Panc1 (cell line): Measurements from ENCODE around the gene ABTB2. TPM values are rescaled to one million over a fixed set of nuclear protein-coding genes. Genes with fewer than 3 reads are reported as not detected.

Experiments used
- ATAC-seq: fragments of 200-7000 bp; cut with Tn5 transposase; 2 replicates; pipeline ENCODE4 v1.9.1; 2020; ENCODE audit warnings: mild to moderate bottlenecking, moderate library complexity
- BruUV-seq: library from RNA; stranded (reverse); fragments of 400-500 nt; replicated peaks from 2 replicates; lab custom pipeline; 2021; lab: Mats Ljungman, UMichigan
- CTCF ChIA-PET: fragments of 300-600 bp; sonication (Branson Sonifier 250); formaldehyde crosslinking; loops from one replicate; lab custom pipeline; 2022; ENCODE audit warnings: antibody characterized with exemption; lab: Charles Lee
- POLR2A ChIA-PET: fragments of 300-600 bp; sonication (Branson Sonifier 250); formaldehyde crosslinking; loops from one replicate; lab custom pipeline; 2022; ENCODE audit warnings: antibody characterized with exemption; lab: Charles Lee
- DNase-seq: peaks from one replicate; pipeline ENCODE4 v3.0.0-alpha.2; 2010; ENCODE audit warnings: low read depth, low spot score
- H3K27ac ChIP-seq: 2 replicates; pipeline ENCODE4 v1.5.1; 2011; ENCODE audit warnings: mild to moderate bottlenecking, low read length, inconsistent platforms
- H3K27me3 ChIP-seq: fragments of 200-500 bp; sonication (Bioruptor generic); 2 replicates; pipeline ENCODE4 v1.6.0; 2014; ENCODE audit warnings: low read length, inconsistent platforms; ENCODE audit not compliant: control insufficient read depth, insufficient read depth
- H3K36me3 ChIP-seq: fragments of 200-500 bp; sonication (Bioruptor generic); 2 replicates; pipeline ENCODE4 v1.5.1; 2014; ENCODE audit warnings: inconsistent platforms, mild to moderate bottlenecking, low read length, moderate library complexity; ENCODE audit not compliant: control insufficient read depth, insufficient read depth
- H3K4me1 ChIP-seq: 2 replicates; pipeline ENCODE4 v1.5.1; 2011; ENCODE audit warnings: inconsistent platforms, mild to moderate bottlenecking, low read length, moderate library complexity; ENCODE audit not compliant: control insufficient read depth, insufficient read depth
- H3K4me3 ChIP-seq, 2 experiments: 2 replicates each; pipeline ENCODE4 v1.5.1; 2011 to 2012; ENCODE audit warnings: low read depth in 2 of 2, low read length in 2 of 2, mild to moderate bottlenecking in 2 of 2, inconsistent platforms in 1 of 2, moderate library complexity in 1 of 2
- H3K9me3 ChIP-seq: fragments of 200-500 bp; sonication (Bioruptor generic); 2 replicates; pipeline ENCODE4 v1.5.1; 2014; ENCODE audit warnings: low read depth, mild to moderate bottlenecking, inconsistent platforms, low read length, moderate library complexity; ENCODE audit not compliant: control insufficient read depth, insufficient read depth
- CTCF ChIP-seq: fragments of 450-650 bp; IDR thresholded peaks from 2 replicates; pipeline ENCODE4 v1.5.1; 2017; ENCODE audit warnings: mild to moderate bottlenecking
- POLR2AphosphoS5 ChIP-seq: IDR thresholded peaks from 2 replicates; pipeline ENCODE4 v1.6.1; 2012; ENCODE audit warnings: mild to moderate bottlenecking, low read depth, low read length, moderate library complexity
- REST ChIP-seq, 2 experiments: IDR thresholded peaks; 2 replicates each; pipeline ENCODE4 v1.6.1; 2011 to 2012; ENCODE audit warnings: low read depth in 2 of 2, control low read depth in 1 of 2, low read length in 1 of 2, mild to moderate bottlenecking in 1 of 2, moderate library complexity in 1 of 2; ENCODE audit not compliant: insufficient read depth in 1 of 2
- SIN3A ChIP-seq: IDR thresholded peaks from 2 replicates; pipeline ENCODE4 v1.6.1; 2012; ENCODE audit warnings: low read depth, mild to moderate bottlenecking, low read length, moderate library complexity, borderline replicate concordance; ENCODE audit not compliant: insufficient read depth
- TCF7L2 ChIP-seq: IDR thresholded peaks from 2 replicates; pipeline ENCODE4 v1.6.1; 2011; ENCODE audit warnings: mild to moderate bottlenecking, low read depth, low read length, inconsistent platforms
- in situ Hi-C: cut with HindIII; loops from 2 replicates; pipeline ENCODE4 v1.10.0; 2016; ENCODE audit warnings: low sequenced_read_pairs, low pct_unique_long_range_greater_than_20kb
- intact Hi-C: fragments of 100-400 bp; cut with micrococcal nuclease; formaldehyde crosslinking; loops from one replicate; pipeline ENCODE4 v1.10.0; 2022; ENCODE audit not compliant: unreplicated experiment
- total RNA-seq: library from RNA; stranded (reverse); gene quantifications from one replicate; pipeline ENCODE4 v1.2.1, GENCODE V29; 2021; ENCODE audit not compliant: unreplicated experiment

Gene ABTB2
- total RNA-seq, 1 experiment from 2014 or later: 22.7 TPM

- H3K27me3 ChIP-seq: no peaks in the 10 kb centered on the region
- DNase-seq (no peak), ATAC-seq (no peak)
- ChIA-PET CTCF (interaction anchor here (0.6 kb wide), 1 partner anchor 172 kb away, joined by 4 read pairs; no protein-coding TSS in a partner anchor), POLR2A (interaction anchor here (0.6 kb wide), 2 partner anchors 114 to 139 kb away, joined by 3 read pairs; no protein-coding TSS in a partner anchor)
- intact Hi-C loops (no loop called here), in situ Hi-C loops (no loop called here)
- TF ChIP-seq TCF7L2: no peak
- TF ChIP-seq SIN3A: no peak
- TF ChIP-seq CTCF: no peak
- TF ChIP-seq POLR2AphosphoS5: no peak
- no peak for TF ChIP-seq REST (IDR thresholded peaks at IDR 0.05; ENCODE audit: insufficient read depth in 1 of 2, low read depth in 2 of 2, low read length in 1 of 2)
- no TSS peak for BruUV-seq
- peaks cover 69% of the 10 kb centered on the region for H3K4me1 ChIP-seq
- H3K9me3 ChIP-seq: no peaks in the 10 kb centered on the region
- peak overlapping the region; percentile 40; the same call in 1 of the 2 replicates for H3K27ac ChIP-seq
- H3K36me3 ChIP-seq: no peaks in the 10 kb centered on the region
- no peak overlapping the region for H3K4me3 ChIP-seq
Observed at GRCh38 chr11:34346551-34346950, 11.3 kb downstream of the ABTB2 start.

GRCh38 chr11:34345991-34346480 lies 11.8 kb downstream of the ABTB2 start:
- TF ChIP-seq POLR2AphosphoS5 (no peak), TCF7L2 (no peak), CTCF (no peak), SIN3A (no peak), REST (IDR thresholded peaks at IDR 0.05; ENCODE audit: insufficient read depth in 1 of 2, low read depth in 2 of 2, low read length in 1 of 2) (no peak)
- ChIA-PET POLR2A (interaction anchor here (0.6 kb wide), 2 partner anchors 113 to 139 kb away, joined by 3 read pairs; no protein-coding TSS in a partner anchor), CTCF (no interaction called here)
- no peak overlapping the region for H3K4me3 ChIP-seq
- intact Hi-C loops: no loop called here
- no peak for DNase-seq
- peak overlapping the region; percentile 40; the same call in 1 of the 2 replicates for H3K27ac ChIP-seq
- peaks cover 72% of the 10 kb centered on the region for H3K4me1 ChIP-seq
- H3K27me3 ChIP-seq: no peaks in the 10 kb centered on the region
- no TSS peak for BruUV-seq
- in situ Hi-C loops: no loop called here
- H3K36me3 ChIP-seq: no peaks in the 10 kb centered on the region
- no peak for ATAC-seq
- no peaks in the 10 kb centered on the region for H3K9me3 ChIP-seq
